H54 (cell line): ENCODE results near the gene NFATC1.

Experiments used
- DNase-seq: peaks from one replicate; pipeline ENCODE4 v3.0.0; 2011; ENCODE audit warnings: low spot score, mixed read lengths; ENCODE audit not compliant: insufficient read length
- FAIRE-seq: peaks from 3 replicates; lab custom pipeline; 2011; peaks lifted over from hg19 to GRCh38; lab: Jason Lieb, UNC
- POLR2A ChIP-seq: IDR thresholded peaks from 2 replicates; pipeline ENCODE4 v1.6.1; 2011; ENCODE audit warnings: low read depth, mild to moderate bottlenecking, low read length

The NFATC1 gene

GRCh38 chr18:79545736-79546171, 150.0 kb downstream of the NFATC1 start:
- no peak for DNase-seq
- FAIRE-seq: no peak
- no peak for TF ChIP-seq POLR2A

- no peak for TF ChIP-seq POLR2A
- FAIRE-seq (no peak), DNase-seq (no peak)
Measured at GRCh38 chr18:79546781-79547272, 151.1 kb downstream of the NFATC1 start.

GRCh38 chr18:79547413-79548076, 151.8 kb downstream of the NFATC1 start:
- DNase-seq: no peak
- no peak for FAIRE-seq
- no peak for TF ChIP-seq POLR2A

GRCh38 chr18:79548077-79548450, 152.3 kb downstream of the NFATC1 start:
- no peak for FAIRE-seq

GRCh38 chr18:79548621-79548985, 152.9 kb downstream of the NFATC1 start:
- DNase-seq: no peak
- no peak for FAIRE-seq
- TF ChIP-seq POLR2A: no peak

More at GRCh38 chr18:79548077-79548450, 152.3 kb downstream of the NFATC1 start:
- TF ChIP-seq POLR2A: no peak
- DNase-seq: no peak

GRCh38 chr18:79548986-79549637, 153.4 kb downstream of the NFATC1 start:
- FAIRE-seq: no peak

GRCh38 chr18:79549638-79550000, 153.9 kb downstream of the NFATC1 start:
- FAIRE-seq: no peak
- no peak for TF ChIP-seq POLR2A

More at GRCh38 chr18:79548986-79549637, 153.4 kb downstream of the NFATC1 start:
- TF ChIP-seq POLR2A: no peak
- DNase-seq: no peak

GRCh38 chr18:79552140-79552631, 156.5 kb downstream of the NFATC1 start:
- DNase-seq (no peak), FAIRE-seq (no peak)
- TF ChIP-seq POLR2A: no peak

More at GRCh38 chr18:79549638-79550000, 153.9 kb downstream of the NFATC1 start:
- DNase-seq: no peak

GRCh38 chr18:79552696-79553095, 157.0 kb downstream of the NFATC1 start:
- no peak for TF ChIP-seq POLR2A
- no peak for DNase-seq
- FAIRE-seq: no peak

- FAIRE-seq: no peak
- TF ChIP-seq POLR2A: no peak
- no peak for DNase-seq
Measured at GRCh38 chr18:79553154-79553553, 157.4 kb downstream of the NFATC1 start.

- FAIRE-seq (no peak), DNase-seq (no peak)
- TF ChIP-seq POLR2A: no peak
Measured at GRCh38 chr18:79553696-79554095, 158.0 kb downstream of the NFATC1 start.

GRCh38 chr18:79554321-79554720, 158.6 kb downstream of the NFATC1 start:
- DNase-seq (no peak), FAIRE-seq (no peak)
- TF ChIP-seq POLR2A: no peak

- TF ChIP-seq POLR2A: no peak
- FAIRE-seq: no peak
- DNase-seq: no peak
Measured at GRCh38 chr18:79554945-79555645, 159.4 kb downstream of the NFATC1 start.

- no peak for DNase-seq
- no peak for TF ChIP-seq POLR2A
- FAIRE-seq: no peak
Measured at GRCh38 chr18:79555885-79556284, 160.2 kb downstream of the NFATC1 start.
